ENCODE results near the gene EGFLAM.
"Not testable (repeated sequence)": the region's sequence is repeated elsewhere in the genome, so short reads cannot be mapped to it uniquely, and the experiment has no call there.

EGFLAM gene

DNA sequence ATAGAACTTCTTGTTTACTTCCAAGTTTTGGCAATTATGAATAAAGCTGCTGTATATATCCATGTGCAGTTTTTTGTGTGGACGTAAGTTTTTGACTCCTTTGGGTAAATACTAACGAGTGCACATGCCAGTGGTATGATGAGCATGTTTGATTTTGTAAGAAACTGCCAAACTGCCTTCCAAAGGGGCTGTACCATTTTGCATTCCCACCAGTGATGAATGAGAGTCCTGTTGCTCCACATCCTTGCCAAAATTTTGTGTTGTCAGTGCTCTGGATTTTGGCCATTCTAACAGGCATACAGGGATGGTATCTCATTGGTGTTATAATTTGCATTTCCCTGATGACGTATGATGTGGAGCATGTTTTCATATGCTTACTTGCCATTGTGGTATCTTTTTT lies 73.5 kb downstream of the EGFLAM start:
- DNase-seq: no peak

DNA sequence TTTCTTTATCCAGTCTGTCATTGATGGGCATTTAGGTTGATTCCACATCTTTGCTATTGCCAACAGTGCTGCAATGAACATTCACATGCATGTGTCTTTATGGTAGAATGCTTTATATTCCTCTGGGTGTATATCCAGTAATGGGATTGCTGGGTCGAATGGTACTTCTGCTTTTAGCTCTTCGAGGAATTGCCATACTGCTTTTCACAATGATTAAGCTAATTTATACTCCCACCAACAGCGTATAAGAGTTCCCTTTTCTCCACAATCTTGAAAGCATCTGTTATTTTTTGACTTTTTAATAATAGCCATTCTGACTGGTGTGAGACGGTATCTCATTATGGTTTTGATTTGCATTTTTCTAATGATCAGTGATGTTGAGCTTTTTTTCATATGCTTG lies 74.8 kb downstream of the EGFLAM start:
- not testable (repeated sequence) for DNase-seq

DNA sequence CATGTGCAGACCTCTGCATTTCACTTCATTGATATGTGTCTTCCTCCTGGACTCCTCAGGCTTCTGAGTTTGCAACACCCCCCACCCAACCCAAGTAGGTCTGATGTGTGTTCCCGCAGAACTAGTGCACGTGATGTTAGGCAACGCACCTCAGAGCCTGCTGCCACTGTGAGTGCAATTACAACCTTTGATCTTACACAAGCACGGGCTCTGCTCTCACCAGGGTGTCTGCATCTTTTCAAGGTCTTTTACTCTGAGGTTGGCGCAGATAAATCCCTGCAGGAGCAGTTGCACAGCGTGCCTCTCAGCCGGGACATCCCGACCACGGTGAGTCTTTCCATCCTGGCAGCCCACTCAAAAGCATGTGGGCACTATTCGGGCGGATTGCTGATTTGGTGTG lies 80.1 kb downstream of the EGFLAM start:
- no peak for DNase-seq

DNA sequence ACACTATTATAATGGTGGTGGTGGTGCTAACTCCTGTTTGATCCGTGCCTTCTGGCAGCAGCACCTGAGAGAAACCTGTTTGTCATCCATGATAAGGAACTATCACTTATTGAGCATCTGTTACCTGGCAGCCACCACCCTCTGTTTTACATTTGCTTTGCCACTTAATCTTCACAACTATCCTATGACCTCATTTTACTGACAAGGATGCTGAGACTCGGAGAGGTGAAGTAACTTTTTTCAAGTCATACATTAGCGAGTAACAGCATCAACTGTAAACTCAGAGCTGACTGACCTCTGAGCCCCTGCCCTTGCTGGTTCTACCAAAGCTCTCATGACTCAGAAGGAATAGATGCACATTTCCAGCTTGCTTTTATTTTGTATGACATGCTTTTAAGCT lies 81.1 kb downstream of the EGFLAM start:
- no peak for DNase-seq

DNA sequence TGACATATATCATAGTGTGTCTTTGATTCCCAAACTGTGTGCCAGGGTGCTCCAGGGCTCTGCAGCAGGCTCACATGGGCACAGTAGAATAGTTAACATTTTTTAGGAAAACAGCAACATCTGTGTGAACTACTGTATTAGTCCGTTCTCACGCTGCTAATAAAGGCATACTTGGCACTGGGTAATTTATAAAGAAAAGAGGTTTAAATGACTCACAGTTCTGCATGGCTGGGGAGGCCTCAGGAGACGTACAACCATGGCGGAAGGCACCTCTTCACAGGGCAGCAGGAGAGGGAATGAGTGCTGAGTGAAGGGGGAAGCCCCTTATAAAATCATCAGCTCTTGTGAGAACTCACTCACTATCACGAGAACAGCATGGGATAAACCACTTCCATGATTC lies 82.7 kb downstream of the EGFLAM start:
- DNase-seq: no peak

DNA sequence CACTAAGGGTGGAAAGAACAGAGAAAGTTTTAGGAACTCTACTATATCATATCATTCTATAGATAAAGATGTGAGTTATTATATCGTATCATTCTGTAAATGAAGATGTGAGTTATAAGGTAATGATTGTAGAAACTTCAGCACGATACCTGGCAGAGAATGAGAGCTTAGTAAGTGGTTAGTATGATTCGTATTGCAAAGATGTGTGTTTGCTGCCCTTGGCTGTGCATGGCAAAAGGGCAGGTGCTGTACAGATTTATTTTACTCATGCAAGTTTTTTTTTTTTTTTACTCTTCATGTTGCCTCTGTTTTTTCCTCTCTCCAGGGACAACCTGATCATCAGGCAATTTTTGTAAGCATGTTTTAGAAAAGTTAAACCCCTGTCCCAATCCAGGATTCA lies 83.3 kb downstream of the EGFLAM start:
- no peak for DNase-seq

DNA sequence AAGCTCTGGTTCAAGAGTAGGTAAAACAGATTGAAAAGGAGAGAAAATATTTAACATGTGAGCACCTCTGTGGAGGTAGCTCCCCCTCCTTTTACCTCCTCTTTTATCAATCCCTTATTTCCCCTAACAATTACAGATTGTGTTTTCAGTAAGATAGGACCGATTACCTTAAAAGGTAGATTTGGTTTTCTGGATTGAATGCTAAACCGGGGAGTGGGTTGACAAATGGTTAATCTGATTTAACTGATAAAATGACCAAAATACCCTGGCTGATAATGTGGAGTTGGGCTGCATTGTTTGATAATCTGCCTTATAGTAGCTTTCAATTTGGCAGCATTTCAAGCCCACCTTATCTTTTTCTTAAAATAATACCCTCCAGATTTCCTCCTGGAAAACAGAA lies 83.9 kb downstream of the EGFLAM start:
- DNase-seq: no peak

DNA sequence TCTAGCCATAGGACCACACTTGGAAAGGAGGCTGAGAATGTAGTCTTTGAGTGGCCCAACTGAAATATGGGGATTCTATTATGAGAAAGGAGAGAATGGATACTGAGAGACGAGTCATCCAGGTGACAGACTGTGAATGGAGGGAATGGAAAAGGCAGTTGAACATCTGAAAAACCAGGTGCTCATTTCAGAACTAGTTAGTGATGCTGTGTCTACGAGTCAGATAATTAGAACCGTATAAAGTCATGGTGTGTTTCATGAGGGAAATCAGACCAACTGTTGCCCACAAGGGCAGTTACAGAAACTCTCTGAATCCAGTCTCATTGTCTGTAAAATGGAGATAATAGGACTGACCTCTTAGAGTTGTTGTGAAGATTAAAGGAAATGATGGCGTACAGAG lies 86.5 kb downstream of the EGFLAM start:
- DNase-seq: no peak

DNA sequence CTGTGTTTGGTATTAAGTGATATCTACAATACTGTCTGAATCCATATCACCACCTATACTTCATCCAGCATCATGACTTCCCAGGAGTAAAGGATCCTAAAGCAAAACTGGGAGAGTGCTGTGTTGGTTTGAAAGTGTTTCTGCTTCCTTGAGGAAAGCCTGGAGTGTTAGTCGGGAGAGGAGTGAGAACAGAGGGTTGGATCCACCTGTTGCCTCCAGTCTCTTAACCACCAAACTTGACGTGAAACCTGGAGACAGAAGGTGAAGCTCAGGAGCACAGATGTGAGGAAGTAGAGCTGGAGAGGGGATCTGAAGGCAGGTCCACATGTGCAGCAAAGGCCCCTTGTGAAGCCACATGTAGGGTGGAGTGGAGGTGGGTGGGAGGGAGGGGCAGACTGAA lies 88.2 kb downstream of the EGFLAM start:
- no peak for DNase-seq

DNA sequence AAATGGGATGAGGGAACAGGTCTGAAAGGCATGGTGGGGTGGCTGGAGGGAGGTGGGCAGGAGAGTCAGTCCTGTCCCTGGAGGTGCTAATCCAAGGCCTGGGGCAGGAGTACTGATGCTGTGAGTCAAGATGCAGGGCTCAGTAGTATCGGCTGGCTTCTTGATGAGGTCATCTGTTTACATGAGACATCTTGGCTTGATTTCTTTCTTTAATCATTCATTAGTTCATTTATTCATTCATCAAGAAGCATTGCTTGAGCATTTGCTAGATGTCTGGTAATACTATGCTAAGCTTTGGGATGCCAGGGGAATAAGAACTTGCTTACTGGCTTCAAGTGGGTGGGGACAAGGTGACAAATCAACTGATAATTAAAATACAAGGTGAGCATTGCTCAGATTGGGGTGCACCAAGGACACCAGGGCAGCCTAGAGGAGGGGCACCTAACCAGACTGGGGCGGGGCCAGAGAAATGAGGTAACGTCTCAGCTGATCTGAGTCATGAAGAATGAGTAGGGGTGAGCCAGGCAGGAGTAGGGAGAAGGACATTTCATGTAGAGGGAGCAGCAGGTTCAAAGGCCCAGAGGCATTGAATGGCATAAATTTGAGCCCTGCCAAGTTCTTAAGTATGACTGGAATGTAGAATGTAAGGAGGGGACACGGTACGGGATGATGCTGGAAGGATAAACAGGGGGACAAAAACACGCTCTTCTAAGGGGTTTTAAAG lies 88.8 kb downstream of the EGFLAM start:
- no peak for DNase-seq

DNA sequence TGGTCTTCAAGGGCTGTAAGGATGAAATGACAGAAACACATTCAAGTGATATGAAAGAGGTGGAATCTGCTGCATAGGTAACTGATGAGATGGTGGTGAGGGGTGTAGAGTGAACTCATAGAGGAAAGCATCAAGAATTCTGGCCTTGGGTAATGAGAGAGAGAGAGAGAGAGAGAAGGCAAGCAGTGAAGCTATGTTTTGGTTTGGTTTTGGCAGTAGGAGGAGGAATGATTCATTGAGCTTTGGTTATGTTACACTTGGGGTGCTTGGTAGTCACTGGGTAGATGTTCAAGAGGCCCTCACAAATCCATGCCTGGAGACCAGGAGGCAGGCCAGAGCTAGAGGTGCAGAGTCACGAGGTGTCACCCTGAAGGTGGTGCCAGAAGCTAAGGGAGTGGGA lies 89.5 kb downstream of the EGFLAM start:
- no peak for DNase-seq

DNA sequence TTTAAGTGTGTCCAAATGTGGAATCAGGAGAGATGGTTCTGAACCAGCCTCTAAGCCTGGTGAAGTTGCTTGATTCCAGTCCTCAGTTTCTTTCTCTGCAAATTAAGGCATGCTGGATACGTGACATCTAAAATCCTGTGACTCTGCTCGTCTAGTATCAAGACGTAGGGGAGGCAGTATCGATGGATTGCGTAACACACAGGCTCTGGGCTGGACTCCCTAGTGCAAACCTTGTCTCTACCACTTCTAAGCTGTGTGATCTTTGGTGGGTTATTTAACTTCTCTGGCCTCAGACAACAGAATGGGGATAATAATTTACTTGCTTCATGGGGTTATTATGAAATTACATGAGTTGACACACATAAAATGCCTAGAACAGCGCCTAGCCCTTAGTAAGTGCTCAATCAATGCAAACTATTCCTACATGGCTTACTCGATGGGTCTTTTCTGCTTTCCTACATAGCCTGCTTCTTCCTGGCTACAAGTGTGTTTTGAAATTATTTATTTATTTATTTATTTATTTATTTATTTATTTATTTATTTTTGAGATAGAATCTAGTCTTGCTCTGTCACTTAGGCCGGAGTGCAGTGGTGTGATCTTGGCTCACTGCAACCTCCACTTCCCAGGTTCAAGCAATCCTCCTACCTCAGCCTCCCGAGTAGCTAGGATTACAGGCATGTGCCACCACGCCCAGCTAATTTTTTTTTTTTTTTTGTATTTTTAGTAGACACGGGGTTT lies 102.1 kb downstream of the EGFLAM start:
- no peak for DNase-seq

DNA sequence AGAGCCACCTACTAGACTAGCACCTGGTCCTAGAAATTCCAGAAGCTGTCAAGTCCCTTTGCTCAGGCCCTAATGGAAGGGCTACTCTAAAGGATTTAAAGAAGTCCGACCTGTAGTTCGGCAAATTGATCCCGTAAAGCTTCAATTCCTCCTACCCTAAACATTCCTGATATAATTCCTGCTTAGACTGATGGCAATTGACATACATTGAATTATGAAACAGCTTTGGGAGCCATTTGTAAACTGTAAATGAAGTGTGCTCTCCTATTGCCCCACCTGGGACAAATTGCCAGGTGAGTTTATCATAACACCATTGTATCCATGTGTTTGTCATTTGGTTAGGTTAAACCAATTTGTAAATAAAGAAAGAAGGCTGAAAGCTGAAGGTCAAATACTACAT lies 104.4 kb downstream of the EGFLAM start:
- DNase-seq: no peak

DNA sequence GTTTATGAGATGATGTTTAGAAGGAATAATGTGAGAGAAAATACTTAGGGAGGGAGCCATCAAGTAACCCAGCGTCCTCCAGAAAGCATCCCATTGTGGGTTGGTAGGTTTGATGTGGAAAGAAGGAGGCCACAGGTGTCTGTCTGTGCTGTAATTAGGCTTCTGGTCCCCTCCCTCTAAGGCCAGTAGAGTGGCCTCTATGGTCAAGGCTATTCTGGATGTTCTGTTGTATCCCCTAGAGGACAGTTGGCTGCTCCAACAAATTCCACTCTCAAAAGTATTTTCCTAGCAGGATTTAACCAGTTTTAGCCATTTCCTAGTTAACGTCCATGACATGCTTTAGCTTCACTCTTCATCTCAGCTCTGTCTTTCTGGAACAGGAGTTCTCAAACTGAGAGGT lies 106.5 kb downstream of the EGFLAM start:
- no peak for DNase-seq

DNA sequence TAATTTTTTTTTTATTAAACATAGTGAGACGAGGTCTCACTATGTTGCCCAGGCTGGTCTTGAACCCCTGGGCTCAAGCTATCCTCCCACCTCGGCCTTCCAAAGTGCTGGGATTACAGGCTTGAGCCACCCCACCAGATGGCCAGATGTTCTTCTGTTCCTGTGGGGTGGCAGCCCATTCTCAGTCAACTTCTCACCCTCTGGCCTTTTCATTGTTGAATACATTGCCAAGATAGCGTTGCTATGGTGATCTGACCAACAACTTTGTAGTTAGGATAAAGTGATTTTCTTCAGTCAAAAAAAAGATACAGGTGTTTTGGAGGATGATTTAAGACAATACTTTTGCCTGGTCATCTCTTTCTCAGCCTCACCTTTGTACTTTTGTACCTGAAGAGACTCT lies 109.1 kb downstream of the EGFLAM start:
- no peak for DNase-seq

DNA sequence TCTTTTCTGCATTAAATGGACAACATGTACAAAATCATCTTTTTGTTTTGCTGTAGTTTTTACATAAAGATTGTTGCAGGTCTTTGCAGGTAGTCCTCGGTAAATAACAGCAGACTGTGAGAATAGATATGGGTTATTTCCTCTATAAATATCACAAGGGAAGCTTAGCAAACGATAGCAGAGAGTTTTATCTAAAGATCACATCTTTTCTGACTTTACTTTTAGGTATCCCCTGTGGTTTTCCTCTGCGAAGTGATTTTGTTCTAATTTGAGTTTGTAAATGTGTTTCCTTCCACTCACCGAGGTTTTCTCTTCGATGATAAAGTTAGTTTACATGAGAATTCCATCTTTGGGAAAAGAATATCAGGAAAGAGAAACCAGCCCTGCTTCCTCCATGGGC lies 109.6 kb downstream of the EGFLAM start:
- no peak for DNase-seq

DNA sequence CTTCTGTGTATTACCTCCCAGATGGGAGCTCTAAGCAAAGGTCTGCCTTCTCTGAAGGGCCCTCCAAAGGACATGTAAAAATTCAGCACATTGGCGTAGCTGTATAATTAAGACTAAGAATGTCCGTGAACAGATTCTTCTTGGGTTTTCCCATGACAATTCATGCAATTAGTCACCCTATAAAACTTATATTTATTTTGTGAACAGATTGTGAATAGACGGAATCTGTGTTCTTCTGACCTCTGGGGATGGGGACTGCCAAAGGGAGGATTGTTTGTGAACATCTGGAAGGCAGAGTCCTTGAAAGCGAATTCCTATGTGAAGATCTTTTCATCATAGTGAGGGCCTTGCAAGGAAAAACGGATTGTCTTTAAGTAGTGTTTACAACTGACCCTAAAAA lies 111.3 kb downstream of the EGFLAM start:
- no peak for DNase-seq

DNA sequence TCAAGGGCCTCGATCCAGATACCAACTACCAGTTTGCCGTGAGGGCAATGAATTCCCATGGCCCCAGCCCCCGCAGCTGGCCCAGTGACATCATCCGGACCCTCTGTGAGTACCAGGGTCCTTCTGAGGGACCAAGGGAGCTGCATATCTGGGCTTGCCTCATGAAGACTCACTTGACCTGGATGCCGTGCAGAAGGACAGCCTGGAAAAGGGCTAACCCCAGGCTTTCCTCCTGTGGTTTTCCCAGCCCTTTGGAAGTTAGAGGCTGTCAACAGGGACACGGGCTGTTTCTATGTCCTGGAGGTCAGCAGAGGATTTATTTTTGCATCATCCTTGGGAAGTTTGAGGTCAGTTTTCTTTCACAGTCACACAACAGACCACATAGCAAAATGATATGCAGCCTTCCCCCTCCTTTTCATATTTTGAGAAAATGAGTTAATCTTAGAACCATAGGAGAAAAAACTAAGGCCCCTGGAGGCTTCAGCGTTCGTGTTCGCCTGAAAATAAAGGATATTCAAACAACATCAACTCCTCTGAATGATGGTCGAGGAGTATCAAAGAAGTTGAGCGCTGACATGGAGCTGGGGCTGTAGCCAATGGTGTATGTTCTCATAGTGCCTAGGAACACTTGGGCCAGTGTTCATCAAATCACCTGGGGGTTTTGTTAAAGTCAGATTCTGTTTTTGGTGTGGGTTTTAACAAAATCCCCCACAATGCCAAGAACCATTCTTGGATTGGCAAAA lies 112.2 kb downstream of the EGFLAM start:
- no peak for DNase-seq

DNA sequence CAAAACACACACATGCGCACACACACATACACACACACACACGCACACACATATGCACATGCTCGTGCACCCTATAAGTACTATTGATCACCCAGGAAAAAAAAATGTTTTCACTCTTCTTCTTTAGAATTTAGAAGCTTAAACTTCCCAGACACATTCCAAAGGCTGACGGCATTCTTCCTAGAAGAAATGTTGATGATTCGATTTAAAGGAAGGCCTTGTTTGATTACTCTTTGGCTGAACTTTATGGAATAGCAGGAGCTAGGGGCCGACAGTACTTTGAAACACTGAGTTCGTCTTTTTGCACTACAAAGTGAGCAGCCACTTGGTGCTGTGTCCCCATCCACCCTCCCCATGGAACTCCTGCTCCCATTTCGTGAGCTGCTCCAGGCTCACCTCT lies 113.2 kb downstream of the EGFLAM start:
- no peak for DNase-seq

DNA sequence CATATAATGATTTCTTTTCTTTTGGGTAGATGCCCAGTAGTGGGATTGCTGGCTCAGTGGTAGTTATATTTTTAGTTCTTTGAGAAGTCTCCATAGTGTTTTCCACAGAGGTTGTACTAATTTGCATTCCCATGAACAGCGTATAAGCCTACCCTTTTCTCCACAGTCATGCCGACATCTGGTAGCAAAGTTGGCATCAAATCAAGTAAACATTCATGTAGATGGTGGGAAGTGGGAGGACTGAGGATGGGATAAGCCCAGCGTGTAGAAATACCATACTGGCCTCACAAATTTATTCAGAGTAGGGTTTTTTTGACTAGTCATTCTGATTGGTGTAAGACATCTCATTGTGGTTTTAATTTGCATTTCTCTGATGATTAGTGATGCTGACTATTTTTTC lies 115.4 kb downstream of the EGFLAM start:
- DNase-seq: no peak

DNA sequence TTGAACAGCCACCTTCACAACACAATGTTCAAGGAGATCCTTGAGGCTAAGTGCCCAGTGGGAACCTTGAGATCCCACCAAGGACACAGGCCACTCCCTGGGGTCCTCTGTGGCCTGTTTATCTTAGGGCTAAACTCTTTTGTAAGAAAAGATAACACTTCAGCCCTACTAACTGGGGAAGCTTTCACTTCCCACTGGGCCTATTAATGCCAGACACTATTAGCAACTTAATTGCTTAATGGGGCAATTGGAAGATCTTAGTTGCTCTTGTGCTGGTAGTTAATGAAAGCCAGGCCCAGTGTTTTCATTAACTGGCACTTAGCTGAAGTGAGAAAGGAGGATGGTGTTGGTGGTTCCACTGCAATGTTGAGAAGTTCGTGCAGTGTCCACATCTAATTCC lies 117.1 kb downstream of the EGFLAM start:
- DNase-seq: no peak

DNA sequence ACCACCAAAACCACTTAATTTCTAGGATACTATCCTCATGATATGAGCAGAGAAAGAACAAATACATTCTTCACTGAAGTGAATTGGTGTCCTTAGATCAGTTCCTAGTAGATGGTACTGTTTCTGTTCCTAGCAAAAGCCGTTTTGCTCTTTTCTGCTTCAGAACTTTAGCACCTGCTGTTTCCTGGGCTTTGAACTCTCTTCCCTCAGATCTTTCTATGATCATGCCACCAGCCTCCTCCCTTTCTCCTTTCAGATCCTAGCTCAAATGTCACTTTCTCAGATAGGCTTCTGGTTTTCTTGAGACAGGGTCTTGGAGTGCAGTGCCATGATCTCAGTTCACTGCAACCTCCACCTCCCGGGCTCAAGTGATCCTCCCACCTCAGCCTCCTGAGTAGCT lies 118.0 kb downstream of the EGFLAM start:
- no peak for DNase-seq

DNA sequence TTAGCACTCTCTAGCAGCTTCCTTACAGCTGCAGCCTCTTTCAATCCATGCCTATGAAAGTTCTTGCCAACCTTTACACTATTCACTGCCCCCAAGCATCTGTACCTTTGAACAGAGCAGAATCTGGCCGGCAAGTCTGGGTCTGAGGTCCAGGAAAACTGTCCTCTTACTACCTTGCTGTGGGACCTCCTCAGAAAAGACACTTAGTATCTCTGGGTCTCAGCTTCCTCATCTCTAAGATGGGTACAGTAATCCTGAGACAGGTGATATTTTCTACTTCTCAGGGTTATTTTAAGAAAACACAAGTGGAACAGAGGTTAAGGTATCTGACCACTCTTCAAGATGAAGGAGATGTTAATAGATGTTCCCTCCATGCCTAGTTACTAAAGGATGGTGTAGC lies 120.2 kb downstream of the EGFLAM start:
- DNase-seq: no peak

DNA sequence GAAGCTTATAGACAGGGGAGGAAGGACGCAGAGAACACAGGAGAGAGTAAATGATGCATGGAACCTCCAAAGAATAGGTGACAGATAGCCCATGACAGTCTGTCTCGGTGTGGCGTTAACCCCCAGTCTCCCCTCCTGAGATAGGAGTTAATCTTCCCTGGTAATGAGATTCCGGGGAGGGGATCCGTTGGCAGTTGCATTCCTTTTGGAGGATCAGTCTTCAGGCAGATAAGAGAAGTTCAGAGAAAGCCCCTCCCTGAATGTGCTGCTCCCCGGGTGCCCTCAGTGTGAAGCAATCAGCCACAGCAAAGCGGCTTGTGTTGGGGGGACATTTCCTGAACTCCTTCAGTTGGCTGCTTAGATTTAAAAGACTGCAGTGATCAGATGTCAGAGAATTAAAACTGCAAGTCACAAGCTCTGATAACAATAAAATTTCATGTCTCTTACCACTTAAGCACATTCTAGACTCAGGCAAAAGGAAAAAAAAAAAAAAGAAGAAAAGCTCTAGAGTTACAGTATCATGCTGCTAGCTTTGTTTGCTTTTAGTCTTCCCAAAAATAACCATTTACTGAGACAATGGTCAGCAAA lies 121.1 kb downstream of the EGFLAM start:
- no peak for DNase-seq

All from activated CD4-positive, alpha-beta T cell treated with anti-CD3 and anti-CD28 coated beads, Interleukin-2, Interleukin-6, amounts not matched to agents 100 ng/mL and 50 ng/mL, durations not matched to agents 16 hours and 8 hours (primary cell).